ACC112 (cell line): ENCODE measurements around the gene CLRN1.

Experiments
- H2AFZ ChIP-seq: fragments of 200-600 bp; sonication (generic); one replicate; pipeline ENCODE4 v1.6.0; 2017; ENCODE audit warnings: antibody characterized with exemption, low read length; ENCODE audit not compliant: unreplicated experiment
- H3K27ac ChIP-seq: fragments of 200-600 bp; sonication (generic); 2 replicates; pipeline ENCODE4 v1.5.1; 2014; ENCODE audit warnings: low read depth, mild to moderate bottlenecking, antibody characterized with exemption, low read length, moderate library complexity
- H3K27me3 ChIP-seq: fragments of 200-600 bp; sonication (generic); 2 replicates; pipeline ENCODE4 v1.6.1; 2014; ENCODE audit warnings: mild to moderate bottlenecking, antibody characterized with exemption, low read length, moderate library complexity, mixed read lengths; ENCODE audit not compliant: insufficient read depth
- H3K36me3 ChIP-seq: fragments of 200-600 bp; sonication (generic); 2 replicates; pipeline ENCODE4 v1.6.1; 2016; ENCODE audit warnings: mild to moderate bottlenecking, antibody characterized with exemption, low read length, moderate library complexity, mixed read lengths; ENCODE audit not compliant: insufficient read depth
- H3K4me1 ChIP-seq: fragments of 200-600 bp; sonication (generic); one replicate; pipeline ENCODE4 v1.6.1; 2016; ENCODE audit warnings: low read length, mixed read lengths; ENCODE audit not compliant: insufficient read depth, unreplicated experiment, control insufficient read depth
- H3K4me3 ChIP-seq: fragments of 200-600 bp; sonication (generic); 2 replicates; pipeline ENCODE4 v1.5.1; 2014; ENCODE audit warnings: mild to moderate bottlenecking, low read depth, low read length
- H3K79me2 ChIP-seq: fragments of 200-600 bp; sonication (generic); one replicate; pipeline ENCODE4 v1.6.0; 2016; ENCODE audit warnings: low read length; ENCODE audit not compliant: control insufficient read depth, unreplicated experiment, insufficient read depth

CLRN1 gene

DNA sequence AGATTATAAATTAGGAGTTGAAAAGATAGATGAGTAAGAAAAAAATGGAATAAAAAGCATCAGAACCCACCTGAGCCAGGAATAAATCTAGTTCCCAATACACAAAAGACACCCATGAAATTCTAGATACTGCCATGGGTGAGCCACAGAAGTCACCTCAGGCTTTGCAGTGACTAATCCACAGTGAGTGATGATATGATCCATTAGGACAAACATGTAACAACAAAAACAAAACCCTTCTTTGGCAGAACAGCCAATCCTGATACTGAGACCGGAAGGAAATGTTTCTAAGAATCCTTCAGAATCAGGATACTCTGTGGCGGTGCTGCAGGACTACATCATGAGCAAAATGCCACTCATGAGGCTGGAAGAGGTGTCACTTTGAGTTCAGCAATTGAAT lies 52.3 kb downstream of the CLRN1 start:
- no peak overlapping the region for H3K4me3 ChIP-seq

DNA sequence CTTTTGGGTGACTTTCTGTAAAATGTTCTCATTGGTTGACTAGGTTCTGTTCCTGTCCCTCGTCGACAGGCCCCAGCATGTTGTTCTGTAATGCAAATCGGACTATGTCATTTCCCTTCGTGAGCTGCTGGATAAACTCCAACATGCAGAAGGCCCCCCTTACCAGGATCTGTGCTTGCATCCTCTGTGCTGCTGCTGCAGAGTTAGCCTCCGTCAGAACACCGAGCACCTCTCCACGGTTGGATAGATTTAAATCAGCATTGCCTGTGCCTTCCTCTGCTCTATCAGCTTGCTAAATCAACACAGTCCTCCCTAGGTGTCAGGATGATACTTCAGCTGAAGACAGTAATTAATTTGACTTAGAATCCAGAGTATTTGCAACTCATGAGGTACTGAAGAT lies 54.6 kb downstream of the CLRN1 start:
- peaks cover 76% of the 10 kb centered on the region for H3K27me3 ChIP-seq
- H3K4me1 ChIP-seq: peaks cover 4% of the 10 kb centered on the region
- H3K79me2 ChIP-seq: no peaks in the 10 kb centered on the region
- no peaks in the 10 kb centered on the region for H3K36me3 ChIP-seq
- H3K27ac ChIP-seq: no peak overlapping the region
- H3K4me3 ChIP-seq: no peak overlapping the region
- no peak overlapping the region for H2AFZ ChIP-seq

More for the DNA sequence above, 52.3 kb downstream of the CLRN1 start:
- Histone ChIP-seq H3K79me2 (no peaks in the 10 kb centered on the region), H3K36me3 (no peaks in the 10 kb centered on the region), H3K27ac (no peak overlapping the region), H3K4me1 (peaks cover 4% of the 10 kb centered on the region), H3K27me3 (peaks cover 70% of the 10 kb centered on the region), H2AFZ (no peak overlapping the region)

DNA sequence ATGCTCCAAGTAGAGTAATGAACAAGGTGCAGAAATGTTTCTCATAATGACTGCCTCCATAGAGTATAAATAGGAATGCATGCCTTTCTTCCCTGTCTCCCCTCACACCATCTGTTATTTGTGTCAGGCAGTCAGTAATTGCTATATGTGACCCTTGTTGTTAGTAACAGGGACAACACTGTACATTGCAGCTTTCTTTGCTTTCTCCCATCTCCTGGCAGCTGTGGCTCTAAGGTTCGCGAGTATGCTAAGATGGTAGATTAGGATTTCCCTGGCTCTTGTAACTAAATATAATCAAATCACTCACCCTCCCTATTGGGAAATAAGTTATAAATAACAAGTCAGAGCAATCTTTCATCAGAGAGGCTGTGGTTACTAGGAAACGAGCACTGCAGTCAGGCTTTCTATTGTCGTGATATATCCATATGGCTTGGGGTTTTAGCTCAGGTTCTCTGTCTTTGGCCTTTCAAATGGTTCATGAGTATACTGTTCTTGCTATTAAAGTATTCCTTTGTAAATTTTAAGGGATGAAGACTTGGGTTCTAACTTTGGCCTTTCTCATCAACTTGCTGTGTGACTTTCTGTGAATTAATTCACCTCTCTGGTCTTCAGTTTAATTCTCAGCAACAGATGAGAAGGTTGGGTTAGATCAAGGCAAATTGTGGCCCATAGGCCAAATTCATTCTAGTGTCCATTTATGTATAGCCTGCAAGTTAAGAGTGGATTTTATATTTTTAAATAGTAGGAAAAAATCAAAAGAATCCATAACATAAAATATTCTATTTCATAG lies 59.2 kb downstream of the CLRN1 start:
- Histone ChIP-seq H3K27me3 (peaks cover 90% of the 10 kb centered on the region), H3K4me3 (no peak overlapping the region), H2AFZ (no peak overlapping the region), H3K27ac (no peak overlapping the region), H3K36me3 (no peaks in the 10 kb centered on the region), H3K79me2 (no peaks in the 10 kb centered on the region), H3K4me1 (no peaks in the 10 kb centered on the region)

DNA sequence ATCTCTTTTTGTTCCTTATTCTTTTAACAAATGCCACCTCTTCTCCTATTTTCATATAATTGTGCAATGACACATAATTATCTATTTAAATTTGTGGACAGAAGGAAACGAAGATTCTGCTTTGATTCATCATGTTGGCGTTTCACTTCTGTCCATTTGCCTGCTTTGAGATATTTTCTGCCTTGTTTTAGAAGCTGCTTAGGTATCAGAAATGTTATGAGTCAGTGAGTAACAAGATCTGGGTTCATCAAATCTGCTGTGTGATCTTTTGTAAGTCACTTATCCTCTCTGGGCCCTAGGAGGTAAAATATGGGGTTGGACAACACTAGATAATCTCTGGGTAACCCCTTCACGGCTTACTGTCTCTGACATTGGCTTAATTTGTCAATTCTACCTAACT lies 60.0 kb downstream of the CLRN1 start:
- H3K27ac ChIP-seq: no peak overlapping the region
- peaks cover 90% of the 10 kb centered on the region for H3K27me3 ChIP-seq

DNA sequence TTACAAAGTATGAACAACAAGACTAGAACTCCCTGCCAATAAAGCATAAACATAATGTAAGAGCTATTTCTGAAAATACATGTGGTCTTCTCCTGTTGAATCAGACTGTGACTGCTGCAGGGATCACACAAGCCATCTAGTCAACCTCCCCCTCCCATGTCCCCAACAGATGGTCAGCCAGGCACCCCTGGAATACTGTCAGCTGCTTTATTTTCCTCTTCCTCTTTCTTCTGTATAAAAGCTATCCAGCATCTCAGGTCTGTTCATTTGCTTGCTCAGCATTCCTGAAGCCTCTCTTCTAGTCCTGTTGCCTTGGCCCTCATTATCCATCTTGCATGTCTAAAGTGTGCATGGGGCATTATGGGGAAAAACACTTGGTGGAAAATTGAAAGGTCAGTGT lies 60.8 kb downstream of the CLRN1 start:
- Histone ChIP-seq H3K4me1 (no peaks in the 10 kb centered on the region), H3K4me3 (no peak overlapping the region), H3K27ac (no peak overlapping the region), H3K79me2 (no peaks in the 10 kb centered on the region), H3K27me3 (peaks cover 90% of the 10 kb centered on the region), H2AFZ (no peak overlapping the region), H3K36me3 (no peaks in the 10 kb centered on the region)

More for the DNA sequence above, 60.0 kb downstream of the CLRN1 start:
- Histone ChIP-seq H3K36me3 (no peaks in the 10 kb centered on the region), H2AFZ (no peak overlapping the region), H3K4me3 (no peak overlapping the region), H3K79me2 (no peaks in the 10 kb centered on the region), H3K4me1 (no peaks in the 10 kb centered on the region)

DNA sequence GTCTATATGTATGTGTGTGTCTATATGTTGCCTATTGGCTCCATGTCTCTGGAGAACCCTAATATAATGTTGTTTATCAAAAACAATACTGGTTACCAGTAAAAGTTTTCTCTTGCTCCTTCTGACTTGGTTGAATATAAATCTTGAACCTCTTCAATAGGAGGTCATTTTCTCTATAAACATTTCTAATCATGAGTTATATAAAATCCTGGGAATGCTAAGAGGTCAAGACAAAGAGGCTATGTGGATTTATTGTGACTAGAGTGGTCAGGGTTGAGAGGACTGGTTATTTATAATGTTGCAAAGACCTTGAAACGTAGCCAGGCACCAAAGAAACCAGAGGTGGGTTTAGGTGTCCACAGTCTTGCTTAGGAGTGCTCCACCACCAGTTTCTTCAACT lies 66.1 kb downstream of the CLRN1 start:
- no peaks in the 10 kb centered on the region for H3K4me1 ChIP-seq
- H2AFZ ChIP-seq: no peak overlapping the region
- H3K79me2 ChIP-seq: no peaks in the 10 kb centered on the region
- H3K4me3 ChIP-seq: no peak overlapping the region
- H3K27me3 ChIP-seq: peaks cover 100% of the 10 kb centered on the region
- H3K36me3 ChIP-seq: no peaks in the 10 kb centered on the region
- H3K27ac ChIP-seq: no peak overlapping the region

DNA sequence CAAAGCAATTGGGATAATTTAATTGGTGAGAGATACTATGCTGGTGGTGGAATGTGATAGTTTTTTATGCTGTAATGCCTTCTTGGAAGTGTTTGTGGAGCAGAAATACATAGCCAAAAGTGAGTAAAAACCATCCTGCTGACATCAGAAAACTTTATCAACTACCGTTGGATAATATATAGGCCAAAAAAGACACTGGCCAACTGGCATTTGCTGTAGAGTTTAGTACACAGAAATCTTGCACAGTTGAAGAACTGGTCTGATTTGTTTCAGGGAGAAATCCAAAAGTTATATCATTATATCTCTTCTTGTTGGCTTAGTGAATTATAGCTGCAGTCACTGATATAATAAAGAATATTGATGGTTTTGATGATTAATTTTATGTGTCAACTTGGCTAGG lies 66.8 kb downstream of the CLRN1 start:
- H2AFZ ChIP-seq: no peak overlapping the region
- H3K4me1 ChIP-seq: no peaks in the 10 kb centered on the region
- no peak overlapping the region for H3K27ac ChIP-seq
- H3K4me3 ChIP-seq: no peak overlapping the region
- H3K79me2 ChIP-seq: no peaks in the 10 kb centered on the region
- peaks cover 98% of the 10 kb centered on the region for H3K27me3 ChIP-seq
- H3K36me3 ChIP-seq: no peaks in the 10 kb centered on the region

DNA sequence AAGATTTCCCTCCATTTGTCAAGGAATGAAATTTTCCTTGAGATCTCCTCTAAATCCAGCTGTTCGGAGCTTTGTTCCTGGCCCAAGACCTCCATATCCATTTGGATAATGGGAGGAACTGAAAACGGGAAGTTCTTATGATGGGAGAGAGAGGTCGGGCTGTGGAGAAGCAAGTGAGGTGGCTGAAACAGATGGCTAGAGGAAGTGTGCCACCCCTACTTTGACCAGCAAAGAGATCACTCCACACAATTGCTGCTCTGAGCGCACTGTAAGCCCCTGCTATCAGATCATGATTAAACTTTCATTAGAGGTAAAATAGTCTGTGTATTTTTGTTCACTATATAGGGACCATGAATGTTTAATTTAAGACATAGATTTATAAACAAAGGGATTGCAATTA lies 67.2 kb downstream of the CLRN1 start, which contains the start of gene MINDY4B:
Gene MINDY4B, minus strand, starts transcription at position 101 of the 400 bp plus-strand sequence. Its CDS starts 0 bp downstream, at position 101.
- peaks cover 98% of the 10 kb centered on the region for H3K27me3 ChIP-seq

DNA sequence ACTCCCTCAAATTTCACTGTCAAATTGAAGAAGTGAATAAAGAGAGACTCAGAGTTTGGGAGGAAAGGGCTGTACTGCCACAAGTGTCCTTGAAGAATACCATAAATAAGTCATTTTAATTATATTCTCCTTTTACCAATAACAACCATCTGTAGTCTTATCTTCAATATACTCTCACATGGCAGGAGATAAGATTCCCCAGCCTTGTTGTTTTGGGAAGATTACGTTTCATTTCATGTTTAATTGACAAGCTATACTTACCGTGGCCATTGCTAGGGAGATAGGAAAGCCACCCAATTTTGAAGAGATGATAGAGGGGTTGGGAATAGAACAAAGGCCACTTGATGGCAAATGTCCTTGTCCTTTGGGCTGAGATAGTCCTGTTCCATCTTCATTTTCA lies 69.5 kb downstream of the CLRN1 start:
- peaks cover 98% of the 10 kb centered on the region for H3K27me3 ChIP-seq
- no peak overlapping the region for H3K4me3 ChIP-seq
- H3K36me3 ChIP-seq: no peaks in the 10 kb centered on the region
- H3K4me1 ChIP-seq: no peaks in the 10 kb centered on the region
- H3K27ac ChIP-seq: no peak overlapping the region
- H2AFZ ChIP-seq: no peak overlapping the region
- no peaks in the 10 kb centered on the region for H3K79me2 ChIP-seq

More for the DNA sequence above, 67.2 kb downstream of the CLRN1 start, which contains the start of gene MINDY4B:
- Histone ChIP-seq H3K27ac (no peak within 1 kb of the TSS), H3K4me3 (no peak within 1 kb of the TSS), H3K36me3 (no peaks in the 10 kb centered on the region), H3K79me2 (no peaks in the 10 kb centered on the region), H2AFZ (no peak within 1 kb of the TSS), H3K4me1 (no peaks in the 10 kb centered on the region)

DNA sequence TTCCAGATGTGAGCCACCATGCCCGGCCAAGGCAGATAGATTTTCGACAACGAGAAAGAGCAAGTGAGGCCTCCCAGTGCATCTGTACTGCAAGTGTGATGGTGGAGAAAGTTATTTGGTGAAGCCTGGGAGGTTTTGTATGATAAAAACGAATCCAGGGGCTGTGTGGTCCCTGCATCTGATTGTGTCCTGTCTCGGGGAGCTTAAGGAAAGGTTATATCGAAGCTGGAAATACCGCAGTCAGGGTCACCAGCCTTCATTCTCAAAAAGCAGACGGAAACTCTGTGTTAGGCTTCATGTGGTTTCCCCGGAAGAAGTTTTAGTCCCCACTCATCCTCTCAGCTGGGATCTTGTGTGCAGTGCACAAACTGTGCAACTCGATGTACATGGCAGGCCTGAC lies 70.7 kb downstream of the CLRN1 start:
- Histone ChIP-seq H3K4me1 (no peaks in the 10 kb centered on the region), H3K79me2 (no peaks in the 10 kb centered on the region), H3K36me3 (no peaks in the 10 kb centered on the region), H3K27ac (no peak overlapping the region), H3K27me3 (peaks cover 95% of the 10 kb centered on the region), H2AFZ (no peak overlapping the region), H3K4me3 (no peak overlapping the region)

DNA sequence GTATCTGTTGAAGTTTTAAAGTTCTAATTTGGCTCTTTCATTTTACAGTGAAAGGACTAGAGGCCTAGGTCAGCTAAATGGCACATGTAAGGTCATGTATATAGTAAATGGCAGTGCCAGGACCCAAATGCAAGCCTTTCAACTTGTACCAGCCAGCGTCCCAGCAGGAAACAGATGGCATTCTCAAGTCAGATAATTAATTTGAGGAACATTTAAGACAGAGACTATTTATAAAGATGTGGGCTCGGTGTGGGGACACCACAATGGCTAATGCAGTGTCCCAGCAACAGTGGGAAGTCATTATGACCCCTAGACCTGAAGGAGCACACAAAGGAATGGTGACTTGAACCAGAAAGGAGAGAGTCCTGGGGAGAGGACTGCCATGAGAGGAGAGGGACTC lies 73.4 kb downstream of the CLRN1 start:
- H3K36me3 ChIP-seq: no peaks in the 10 kb centered on the region
- no peak overlapping the region for H3K27ac ChIP-seq
- peaks cover 93% of the 10 kb centered on the region for H3K27me3 ChIP-seq
- no peaks in the 10 kb centered on the region for H3K4me1 ChIP-seq
- H2AFZ ChIP-seq: no peak overlapping the region
- H3K79me2 ChIP-seq: no peaks in the 10 kb centered on the region
- no peak overlapping the region for H3K4me3 ChIP-seq
